Panc1 (cell line): ENCODE data around the gene CDCA8. TPM values are rescaled to one million over a fixed set of nuclear protein-coding genes. Genes with fewer than 3 reads are reported as not detected.

Source experiments
- total RNA-seq: library from RNA; stranded (reverse); gene quantifications from one replicate; pipeline ENCODE4 v1.2.1, GENCODE V29; 2021; ENCODE audit not compliant: unreplicated experiment

The CDCA8 gene
- total RNA-seq, 1 experiment from 2014 or later: 56.5 TPM

Other genes with a start within 250 kb of the CDCA8 start
- 9.4 TPM for gene ZC3H12A, start 217.9 kb upstream of the CDCA8 start, total RNA-seq
- gene MEAF6, start 177.8 kb upstream of the CDCA8 start, total RNA-seq: 50.0 TPM
- gene SNIP1, start 138.2 kb upstream of the CDCA8 start, total RNA-seq: 21.4 TPM
- gene DNALI1, start 135.6 kb upstream of the CDCA8 start, total RNA-seq: 0.36 TPM
- gene GNL2, start 96.6 kb upstream of the CDCA8 start, total RNA-seq: 73.4 TPM
- gene RSPO1, start 57.6 kb upstream of the CDCA8 start, total RNA-seq: 0.18 TPM
- gene EPHA10, start 72.6 kb downstream of the CDCA8 start, total RNA-seq: 2.8 TPM
- gene MANEAL, start 101.3 kb downstream of the CDCA8 start, total RNA-seq: 29.7 TPM
- 77.2 TPM for gene C1orf122, start 115.3 kb downstream of the CDCA8 start, total RNA-seq
- 24.0 TPM for gene YRDC, start 115.7 kb downstream of the CDCA8 start, total RNA-seq
- 26.2 TPM for gene MTF1, start 167.1 kb downstream of the CDCA8 start, total RNA-seq